HG02623 (cell line): Measurements from ENCODE around the gene PHKG2.

Experiments
- ATAC-seq: cut with Tn5 transposase; IDR thresholded peaks from one replicate; pipeline ENCODE4 v1.9.1; 2021; ENCODE audit warnings: moderate library complexity; ENCODE audit not compliant: unreplicated experiment

The PHKG2 gene

GRCh38 chr16:30755955-30756780, 7.9 kb downstream of the PHKG2 start:
- no peak for ATAC-seq

GRCh38 chr16:30756781-30757100, 8.5 kb downstream of the PHKG2 start:
- no peak for ATAC-seq

DNA sequence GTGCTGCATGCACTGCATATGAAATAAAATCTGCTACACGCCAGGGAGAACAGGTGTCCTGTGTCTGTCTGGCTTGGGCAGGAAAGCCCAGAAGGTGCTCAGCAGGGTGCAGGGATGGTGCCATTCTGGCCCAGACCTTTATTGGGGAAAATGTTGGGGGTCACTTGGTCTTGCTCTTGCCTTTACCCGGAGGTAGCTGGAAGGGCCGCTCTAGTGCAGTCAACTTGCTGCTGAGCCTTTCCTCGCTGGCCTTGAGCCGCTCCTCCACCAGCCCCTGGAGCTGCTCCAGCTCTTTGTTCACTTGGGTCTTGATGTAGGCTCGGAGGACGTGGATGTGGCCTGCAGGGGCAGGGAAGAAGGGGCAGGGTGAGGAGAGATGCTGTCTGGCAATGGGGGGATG, 9.1 kb downstream of the PHKG2 start:
- ATAC-seq, result no peak

DNA sequence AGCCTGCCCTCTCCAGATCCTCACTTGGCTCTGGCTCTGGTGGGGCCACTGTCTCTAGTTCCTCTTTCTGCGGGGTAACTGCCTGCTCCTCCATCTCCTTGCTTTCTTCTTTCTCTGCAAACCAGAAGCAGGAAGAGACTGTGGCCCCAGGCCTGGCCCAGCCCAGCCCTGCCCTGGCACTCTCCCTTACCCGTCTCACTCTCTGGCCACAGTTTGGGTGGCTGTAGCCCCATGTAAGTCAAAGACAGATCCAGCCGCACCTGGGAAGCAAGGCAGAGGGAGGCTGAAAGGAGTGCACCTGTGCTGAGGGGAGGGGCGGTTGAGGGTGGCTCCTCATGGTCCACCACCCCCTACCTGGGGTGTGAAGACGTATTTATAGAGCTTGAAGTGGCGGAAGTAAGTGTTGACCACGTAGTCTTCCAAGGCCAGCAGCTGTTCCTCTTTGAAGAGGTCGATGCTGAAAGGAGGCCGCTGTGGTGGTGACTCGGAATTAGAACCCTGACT, 10.8 kb downstream of the PHKG2 start:
- ATAC-seq, result no peak

GRCh38 chr16:30760001-30760559, 11.9 kb downstream of the PHKG2 start:
- no peak for ATAC-seq

- ATAC-seq, result no peak
These were observed 12.6 kb downstream of the PHKG2 start for GRCh38 chr16:30760577-30761426.

- ATAC-seq, result no peak
These were observed 13.3 kb downstream of the PHKG2 start for GRCh38 chr16:30761427-30761927.

DNA sequence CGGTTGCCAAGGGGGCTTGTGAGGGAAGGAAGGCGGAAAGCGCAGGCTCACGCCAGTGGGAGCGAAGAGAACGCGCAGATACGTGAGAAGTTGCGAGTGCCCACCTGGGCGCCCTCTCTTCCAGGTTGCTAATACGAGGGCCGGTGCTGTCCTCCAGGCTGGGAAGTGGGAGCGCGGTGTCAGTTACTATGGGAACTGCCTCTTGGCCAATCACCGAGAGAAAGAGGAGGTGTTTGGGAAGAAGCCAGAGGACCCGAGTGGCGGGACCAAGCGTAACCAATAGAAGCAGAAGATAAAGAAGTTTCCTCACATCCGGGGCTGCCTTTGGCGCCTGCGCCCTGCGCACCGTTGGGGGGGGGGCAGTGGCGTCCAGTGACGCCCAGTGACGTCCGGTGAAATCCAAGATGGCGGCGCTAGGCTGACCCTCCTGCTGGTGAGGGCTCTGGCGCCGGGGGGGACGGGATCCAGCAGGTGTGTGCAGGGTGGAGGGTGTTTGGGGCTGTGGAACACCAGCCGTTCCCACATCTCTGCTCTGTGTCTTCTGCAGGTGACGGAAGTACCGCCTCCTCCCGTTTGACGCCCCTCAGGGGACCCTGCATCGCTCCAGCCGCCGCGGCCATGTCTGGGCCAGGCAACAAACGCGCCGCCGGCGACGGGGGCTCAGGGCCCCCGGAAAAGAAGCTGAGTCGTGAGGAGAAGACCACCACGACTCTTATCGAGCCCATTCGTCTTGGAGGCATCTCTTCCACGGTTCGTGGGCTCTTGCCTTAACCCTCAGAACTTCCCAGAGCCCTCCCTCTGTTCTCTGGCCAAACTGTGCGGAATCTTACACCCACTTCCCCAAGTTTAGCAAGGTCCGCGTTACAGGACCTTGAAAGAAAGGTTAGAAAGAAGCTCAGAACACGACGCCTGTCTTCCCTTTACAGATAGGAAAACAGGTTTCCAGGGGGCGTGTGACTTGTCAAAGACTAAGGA, 14.0 kb downstream of the PHKG2 start, which contains the start of the genes CFAP119 and RNF40:
CFAP119 (minus strand) TSS at position 135 of the 975 bp plus-strand sequence. CDS start 314 bp downstream, outside the sequence.
RNF40 (plus strand) TSS at position 395 of the 975 bp plus-strand sequence; CDS start at position 619, 224 bp downstream.
- ATAC-seq, result peak; percentile 83

GRCh38 chr16:30762991-30763725, 14.9 kb downstream of the PHKG2 start:
- ATAC-seq, result no peak

DNA sequence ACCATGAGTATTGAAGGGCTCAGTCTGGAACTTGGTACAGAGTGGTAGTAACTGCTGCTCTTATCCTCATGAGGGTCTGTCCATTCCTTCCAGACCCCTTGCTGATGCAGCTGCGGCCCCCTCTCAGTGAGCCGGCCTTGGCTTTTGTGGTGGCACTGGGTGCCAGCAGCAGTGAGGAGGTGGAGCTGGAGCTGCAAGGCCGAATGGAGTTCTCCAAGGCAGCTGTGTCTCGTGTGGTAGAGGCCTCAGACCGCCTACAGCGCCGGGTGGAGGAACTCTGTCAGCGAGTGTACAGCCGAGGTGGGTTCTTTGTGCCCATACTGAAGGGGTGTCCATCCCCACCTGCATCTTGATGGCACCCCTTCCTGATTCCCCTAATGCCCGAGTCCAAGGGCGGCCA, 15.9 kb downstream of the PHKG2 start:
- ATAC-seq, result no peak

- ATAC-seq, result no peak
These were observed 16.7 kb downstream of the PHKG2 start for GRCh38 chr16:30764816-30765465.

- no peak for ATAC-seq
These were observed 18.1 kb downstream of the PHKG2 start for GRCh38 chr16:30766206-30766932.

DNA sequence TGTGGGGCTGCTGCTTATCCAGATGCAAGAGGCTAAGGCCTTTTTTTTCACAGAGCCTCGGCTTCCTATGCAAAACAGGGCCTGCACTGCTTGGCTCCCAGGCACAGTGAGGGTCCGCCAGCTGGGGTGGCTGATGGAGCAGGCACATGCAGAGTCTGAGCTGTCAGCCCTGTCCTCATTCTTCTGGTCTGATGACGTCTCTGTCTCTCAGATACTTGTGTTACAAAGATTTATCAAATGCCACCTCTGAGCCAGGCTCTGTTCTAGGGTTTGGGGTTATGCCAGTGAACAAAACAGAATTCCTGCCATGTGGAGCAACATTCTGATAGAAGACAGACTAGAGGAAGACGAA, 18.7 kb downstream of the PHKG2 start:
- no peak for ATAC-seq

GRCh38 chr16:30767767-30768465, 19.7 kb downstream of the PHKG2 start:
- no peak for ATAC-seq

- no peak for ATAC-seq
These were observed 20.5 kb downstream of the PHKG2 start for GRCh38 chr16:30768583-30769181.

- ATAC-seq, result no peak
These were observed 21.3 kb downstream of the PHKG2 start for GRCh38 chr16:30769379-30770089.

DNA sequence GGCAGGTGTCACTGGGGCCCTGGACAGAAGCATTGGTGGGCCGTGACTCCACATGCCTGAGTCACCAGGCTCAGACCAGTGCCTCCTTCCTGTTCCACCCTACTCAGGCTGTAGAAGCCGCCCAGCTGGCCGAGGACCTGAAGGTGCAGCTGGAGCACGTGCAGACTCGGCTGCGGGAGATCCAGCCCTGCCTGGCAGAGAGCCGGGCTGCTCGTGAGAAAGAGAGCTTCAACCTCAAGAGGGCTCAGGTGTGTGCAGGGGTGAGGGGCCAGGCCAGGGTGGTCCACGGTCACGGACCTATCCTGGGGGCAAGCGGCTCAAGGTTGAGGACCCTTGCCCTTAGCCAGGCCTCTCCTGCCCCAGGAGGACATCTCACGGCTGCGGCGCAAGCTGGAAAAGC, 23.5 kb downstream of the PHKG2 start:
- ATAC-seq, result no peak
